HCT116 (cell line): ENCODE results near the gene CDYL2. TPM values are rescaled to one million over a fixed set of nuclear protein-coding genes. Genes with fewer than 3 reads are reported as not detected.

Experiments
- ATAC-seq: fragments of 200-7000 bp; cut with Tn5 transposase; 2 replicates; pipeline ENCODE4 v1.9.1; 2020; ENCODE audit warnings: mild to moderate bottlenecking, moderate library complexity
- BruUV-seq: library from RNA; stranded (reverse); fragments of 400-500 nt; replicated peaks from 2 replicates; lab custom pipeline; 2021; lab: Mats Ljungman, UMichigan
- CTCF ChIA-PET: fragments of 300-600 bp; sonication (Branson Sonifier 250); formaldehyde crosslinking; loops from one replicate; lab custom pipeline; 2021; ENCODE audit warnings: antibody characterized with exemption; lab: Charles Lee
- POLR2A ChIA-PET: fragments of 300-600, 350-600 bp; sonication (Branson Sonifier 250); formaldehyde crosslinking; loops from one replicate; lab custom pipeline; 2021; ENCODE audit warnings: antibody characterized with exemption; lab: Charles Lee
- RAD21 ChIA-PET, 2 experiments: fragments of 300-600 bp; sonication (Branson Sonifier 250); formaldehyde crosslinking; loops; one replicate each; lab custom pipeline; 2023; ENCODE audit warnings: low total read pairs in 2 of 2; ENCODE audit not compliant: uncharacterized antibody in 2 of 2, unreplicated experiment in 2 of 2, low non-redundant PET in 1 of 2; lab: Charles Lee
- DNase-seq: peaks from one replicate; pipeline ENCODE4 v3.0.0-alpha.2; 2010; ENCODE audit warnings: low read depth, low spot score
- H2AFZ ChIP-seq: fragments of 200-600 bp; shearing (Covaris generic), sonication (generic); 2 replicates; pipeline ENCODE4 v1.6.1; 2017; ENCODE audit warnings: low read depth, mixed run types, mixed read lengths, antibody characterized with exemption, low read length; ENCODE audit not compliant: poor library complexity, severe bottlenecking
- H3K27ac ChIP-seq: 2 replicates; pipeline ENCODE4 v1.5.1; 2012; ENCODE audit warnings: low read depth, low read length
- H3K27me3 ChIP-seq: fragments of 200-600 bp; sonication (generic); 2 replicates; pipeline ENCODE4 v1.6.1; 2016; ENCODE audit warnings: mixed run types, low read length, mixed read lengths; ENCODE audit not compliant: insufficient read depth
- H3K36me3 ChIP-seq, 2 experiments: fragments of 200-500 bp in 1 of 2; fragments of 200-600 bp in 1 of 2; sonication (Bioruptor generic) in 1 of 2; sonication (generic) in 1 of 2; 2 replicates each; pipeline versions ENCODE4 v1.5.1 to v1.6.1; 2014 to 2016; ENCODE audit warnings: low read length in 2 of 2, inconsistent platforms in 1 of 2, mixed read lengths in 1 of 2, mixed run types in 1 of 2; ENCODE audit not compliant: insufficient read depth in 2 of 2, control insufficient read depth in 1 of 2
- H3K4me1 ChIP-seq, 2 experiments: fragments of 200-600 bp in 1 of 2; sonication (generic) in 1 of 2; 2 replicates each; pipeline versions ENCODE4 v1.5.1 to v1.6.1; 2012 to 2017; ENCODE audit warnings: low read length in 2 of 2, inconsistent platforms in 1 of 2, mild to moderate bottlenecking in 1 of 2, mixed read lengths in 1 of 2, mixed run types in 1 of 2, moderate library complexity in 1 of 2; ENCODE audit not compliant: insufficient read depth in 2 of 2, control insufficient read depth in 1 of 2
- H3K4me2 ChIP-seq: fragments of 200-600 bp; sonication (generic); 2 replicates; pipeline ENCODE4 v1.6.1; 2017; ENCODE audit warnings: mixed run types, low read length, mixed read lengths
- H3K4me3 ChIP-seq, 2 experiments: fragments of 200-600 bp in 1 of 2; sonication (generic) in 1 of 2; replicated peaks in 1 of 2; 2 replicates each; pipeline ENCODE4 v1.5.1; 2011 to 2016; ENCODE audit warnings: low read length in 2 of 2, control low read depth in 1 of 2, low read depth in 1 of 2, mild to moderate bottlenecking in 1 of 2, mixed read lengths in 1 of 2, mixed run types in 1 of 2
- H3K79me2 ChIP-seq: fragments of 200-600 bp; sonication (generic); 2 replicates; pipeline ENCODE4 v1.6.1; 2017; ENCODE audit warnings: mild to moderate bottlenecking, mixed run types, low read length, moderate library complexity, mixed read lengths; ENCODE audit not compliant: insufficient read depth
- H3K9ac ChIP-seq: fragments of 200-600 bp; sonication (generic); 2 replicates; pipeline ENCODE4 v1.6.1; 2016; ENCODE audit warnings: low read length, mixed read lengths
- H3K9me2 ChIP-seq: fragments of 200-600 bp; sonication (generic), shearing (Covaris generic); 2 replicates; pipeline ENCODE4 v1.6.1; 2017; ENCODE audit warnings: mixed run types, mild to moderate bottlenecking, moderate library complexity; ENCODE audit not compliant: insufficient read depth
- H3K9me3 ChIP-seq, 2 experiments: fragments of 200-500 bp in 1 of 2; fragments of 200-600 bp in 1 of 2; sonication (Bioruptor generic) in 1 of 2; sonication (generic) in 1 of 2; 2 replicates each; pipeline ENCODE4 v1.6.1; 2014 to 2017; ENCODE audit warnings: low read length in 2 of 2, mixed read lengths in 2 of 2, inconsistent platforms in 1 of 2, low read depth in 1 of 2, mild to moderate bottlenecking in 1 of 2, mixed run types in 1 of 2, moderate library complexity in 1 of 2; ENCODE audit not compliant: control insufficient read depth in 1 of 2, insufficient read depth in 1 of 2
- H4K20me1 ChIP-seq: fragments of 200-600 bp; sonication (generic), shearing (Covaris generic); 2 replicates; pipeline ENCODE4 v1.6.1; 2017; ENCODE audit warnings: mixed run types, mild to moderate bottlenecking, moderate library complexity; ENCODE audit not compliant: insufficient read depth
- CBX3 ChIP-seq: IDR thresholded peaks from 2 replicates; pipeline ENCODE4 v1.6.1; 2012; ENCODE audit warnings: low read depth
- CEBPB ChIP-seq: IDR thresholded peaks from 2 replicates; pipeline ENCODE4 v1.6.1; 2012; ENCODE audit warnings: low read depth
- EGR1 ChIP-seq: IDR thresholded peaks from 2 replicates; pipeline ENCODE4 v1.6.1; 2012; ENCODE audit warnings: low read depth
- ELF1 ChIP-seq: IDR thresholded peaks from 2 replicates; pipeline ENCODE4 v1.6.1; 2012; ENCODE audit warnings: low read depth, borderline replicate concordance
- EZH2 ChIP-seq: fragments of 200-600 bp; sonication (generic); IDR thresholded peaks from 2 replicates; pipeline ENCODE4 v1.6.1; 2017; ENCODE audit warnings: antibody characterized with exemption, mixed run types
- EZH2phosphoT487 ChIP-seq: fragments of 200-600 bp; IDR thresholded peaks from 2 replicates; pipeline ENCODE4 v1.6.1; 2018; ENCODE audit warnings: antibody characterized with exemption, borderline replicate concordance
- FOSL1 ChIP-seq: IDR thresholded peaks from 2 replicates; pipeline ENCODE4 v1.6.1; 2012; ENCODE audit warnings: low read depth
- JUND ChIP-seq: IDR thresholded peaks from 2 replicates; pipeline ENCODE4 v1.6.1; 2012
- POLR2A ChIP-seq: IDR thresholded peaks from 2 replicates; pipeline ENCODE4 v1.7.0; 2011; ENCODE audit warnings: borderline replicate concordance; ENCODE audit not compliant: insufficient read depth, insufficient read length; ENCODE audit errors: extremely low read depth
- POLR2AphosphoS5 ChIP-seq: IDR thresholded peaks from 2 replicates; pipeline ENCODE4 v1.6.1; 2011; ENCODE audit warnings: mild to moderate bottlenecking, low read depth, low read length, moderate library complexity
- RAD21 ChIP-seq: IDR thresholded peaks from 2 replicates; pipeline ENCODE4 v1.6.1; 2012; ENCODE audit warnings: low read depth, mild to moderate bottlenecking
- REST ChIP-seq: IDR thresholded peaks from 2 replicates; pipeline ENCODE4 v1.6.1; 2012; ENCODE audit warnings: low read depth
- SP1 ChIP-seq: IDR thresholded peaks from 2 replicates; pipeline ENCODE4 v1.6.1; 2012; ENCODE audit warnings: low read depth
- YY1 ChIP-seq: IDR thresholded peaks from 2 replicates; pipeline ENCODE4 v1.6.1; 2011; ENCODE audit warnings: low read length, low read depth, moderate library complexity, mild to moderate bottlenecking; ENCODE audit not compliant: insufficient replicate concordance; ENCODE audit errors: extremely low read depth
- ZFX ChIP-seq: fragments of 450-650 bp; IDR thresholded peaks from 2 replicates; pipeline ENCODE4 v1.6.1; 2017
- ZNF274 ChIP-seq: fragments of 200-500 bp; sonication (Bioruptor generic); IDR thresholded peaks from 2 replicates; pipeline ENCODE4 v1.6.1; 2014; ENCODE audit warnings: mild to moderate bottlenecking, low read depth, low read length, inconsistent platforms
- intact Hi-C: fragments of 100-400 bp; cut with micrococcal nuclease; formaldehyde crosslinking; loops from 2 replicates; pipeline ENCODE4 v1.10.0; 2022
- total RNA-seq: library from RNA; stranded (reverse); gene quantifications from one replicate; pipeline ENCODE4 v1.2.1, GENCODE V29; 2021; ENCODE audit not compliant: unreplicated experiment
- TF ChIP-seq, protein P1 (sequence below): IDR thresholded peaks from 2 replicates; pipeline ENCODE4 v1.6.1; 2011; ENCODE audit warnings: mild to moderate bottlenecking, low read length, moderate library complexity; ENCODE audit not compliant: insufficient replicate concordance; ENCODE audit errors: extremely low read depth
- TF ChIP-seq, protein P2 (sequence below): IDR thresholded peaks from 2 replicates; pipeline ENCODE4 v1.6.1; 2012

Gene CDYL2
- total RNA-seq, 1 experiment from 2014 or later: 0.10 TPM

DNA sequence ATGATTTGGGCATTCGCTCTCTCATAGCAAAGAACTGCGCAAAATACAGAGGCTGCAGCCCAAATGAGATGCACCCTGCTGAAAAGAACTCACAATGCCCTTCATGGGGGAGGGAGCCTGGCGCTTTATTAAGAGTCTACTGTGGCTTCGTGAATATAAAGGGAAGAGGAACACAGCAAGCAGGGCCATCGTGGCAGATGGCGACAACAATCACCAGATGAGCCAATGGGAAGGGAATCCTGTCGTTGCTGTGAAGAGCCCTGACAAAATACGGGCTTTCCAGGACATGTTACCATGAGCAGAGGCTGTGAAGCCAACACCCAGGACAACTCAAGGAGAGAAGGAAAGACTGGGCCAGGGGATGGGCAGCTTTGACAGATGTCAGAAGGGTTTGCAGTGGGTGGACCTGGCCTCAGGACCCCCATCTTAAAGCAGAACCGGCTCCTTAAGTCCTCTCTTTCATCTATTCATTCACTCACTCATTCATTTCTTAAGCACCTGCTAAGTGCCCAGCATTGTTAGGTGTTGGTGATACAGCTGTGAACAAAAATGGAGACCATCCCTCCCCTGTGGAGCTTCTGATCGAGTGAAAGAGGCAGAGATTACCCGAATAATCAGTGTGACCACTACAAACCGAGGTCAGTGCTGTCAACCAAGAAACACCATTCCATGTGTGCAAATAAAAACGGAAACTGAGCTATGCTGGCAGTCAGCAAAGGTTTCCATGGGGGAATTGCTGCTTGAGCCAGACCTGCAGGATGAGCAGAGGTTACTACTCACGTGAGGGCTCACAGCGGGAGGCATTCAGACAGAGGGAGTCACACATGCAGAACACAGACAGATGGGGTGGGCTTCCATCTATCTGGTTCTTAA is 137.8 kb downstream of the CDYL2 start (continued):
- TF ChIP-seq, protein P1, sequence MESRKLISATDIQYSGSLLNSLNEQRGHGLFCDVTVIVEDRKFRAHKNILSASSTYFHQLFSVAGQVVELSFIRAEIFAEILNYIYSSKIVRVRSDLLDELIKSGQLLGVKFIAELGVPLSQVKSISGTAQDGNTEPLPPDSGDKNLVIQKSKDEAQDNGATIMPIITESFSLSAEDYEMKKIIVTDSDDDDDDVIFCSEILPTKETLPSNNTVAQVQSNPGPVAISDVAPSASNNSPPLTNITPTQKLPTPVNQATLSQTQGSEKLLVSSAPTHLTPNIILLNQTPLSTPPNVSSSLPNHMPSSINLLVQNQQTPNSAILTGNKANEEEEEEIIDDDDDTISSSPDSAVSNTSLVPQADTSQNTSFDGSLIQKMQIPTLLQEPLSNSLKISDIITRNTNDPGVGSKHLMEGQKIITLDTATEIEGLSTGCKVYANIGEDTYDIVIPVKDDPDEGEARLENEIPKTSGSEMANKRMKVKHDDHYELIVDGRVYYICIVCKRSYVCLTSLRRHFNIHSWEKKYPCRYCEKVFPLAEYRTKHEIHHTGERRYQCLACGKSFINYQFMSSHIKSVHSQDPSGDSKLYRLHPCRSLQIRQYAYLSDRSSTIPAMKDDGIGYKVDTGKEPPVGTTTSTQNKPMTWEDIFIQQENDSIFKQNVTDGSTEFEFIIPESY: no peak
- TF ChIP-seq JUND (no peak), SP1 (no peak), CBX3 (no peak), POLR2AphosphoS5 (no peak), FOSL1 (no peak), YY1 (no peak), ZFX (no peak), RAD21 (no peak)
- TF ChIP-seq, protein P2, sequence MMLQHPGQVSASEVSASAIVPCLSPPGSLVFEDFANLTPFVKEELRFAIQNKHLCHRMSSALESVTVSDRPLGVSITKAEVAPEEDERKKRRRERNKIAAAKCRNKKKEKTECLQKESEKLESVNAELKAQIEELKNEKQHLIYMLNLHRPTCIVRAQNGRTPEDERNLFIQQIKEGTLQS: no peak

- Histone ChIP-seq H3K36me3 (no peaks in the 10 kb centered on the region), H2AFZ (no peak overlapping the region), H3K27me3 (no peaks in the 10 kb centered on the region), H3K27ac (no peak overlapping the region), H3K79me2 (no peaks in the 10 kb centered on the region), H3K4me3 (no peak overlapping the region), H3K9me2 (no peaks in the 10 kb centered on the region), H4K20me1 (no peaks in the 10 kb centered on the region), H3K4me2 (no peak overlapping the region), H3K4me1 (no peaks in the 10 kb centered on the region), H3K9me3 (peaks cover 0 to 6% of the 10 kb centered on the region in 2 experiments; a peak in 1 of 4 replicates), H3K9ac (no peak overlapping the region)
- DNase-seq (no peak), ATAC-seq (no peak)
- RAD21 ChIA-PET: no interaction called here
- BruUV-seq: no TSS peak
- CTCF ChIA-PET: no interaction called here
- intact Hi-C loops: no loop called here
- POLR2A ChIA-PET: no interaction called here
- TF ChIP-seq CEBPB (no peak), CBX3 (no peak), REST (no peak), POLR2A (no peak), EGR1 (no peak), EZH2phosphoT487 (no peak), EZH2 (no peak), ZFX (no peak), ELF1 (no peak), RAD21 (no peak), POLR2AphosphoS5 (no peak), ZNF274 (no peak)
- TF ChIP-seq, protein P2: no peak
These were observed 139.0 kb downstream of the CDYL2 start for GRCh38 chr16:80665356-80665755.
